Embryonic facial prominence (tissue), 1 donor: ENCODE data around the gene GAS2L3.
A peak's percentile ranks its signal among the peaks of the same experiment; 100 is the strongest.
"Not testable (repeated sequence)": the region's sequence is repeated elsewhere in the genome, so short reads cannot be mapped to it uniquely, and the experiment has no call there.

Experiments used
- DNase-seq: peaks from one replicate; pipeline ENCODE4 v3.0.0-alpha.2; 2016; ENCODE audit errors: extremely low spot score

Gene GAS2L3

DNA sequence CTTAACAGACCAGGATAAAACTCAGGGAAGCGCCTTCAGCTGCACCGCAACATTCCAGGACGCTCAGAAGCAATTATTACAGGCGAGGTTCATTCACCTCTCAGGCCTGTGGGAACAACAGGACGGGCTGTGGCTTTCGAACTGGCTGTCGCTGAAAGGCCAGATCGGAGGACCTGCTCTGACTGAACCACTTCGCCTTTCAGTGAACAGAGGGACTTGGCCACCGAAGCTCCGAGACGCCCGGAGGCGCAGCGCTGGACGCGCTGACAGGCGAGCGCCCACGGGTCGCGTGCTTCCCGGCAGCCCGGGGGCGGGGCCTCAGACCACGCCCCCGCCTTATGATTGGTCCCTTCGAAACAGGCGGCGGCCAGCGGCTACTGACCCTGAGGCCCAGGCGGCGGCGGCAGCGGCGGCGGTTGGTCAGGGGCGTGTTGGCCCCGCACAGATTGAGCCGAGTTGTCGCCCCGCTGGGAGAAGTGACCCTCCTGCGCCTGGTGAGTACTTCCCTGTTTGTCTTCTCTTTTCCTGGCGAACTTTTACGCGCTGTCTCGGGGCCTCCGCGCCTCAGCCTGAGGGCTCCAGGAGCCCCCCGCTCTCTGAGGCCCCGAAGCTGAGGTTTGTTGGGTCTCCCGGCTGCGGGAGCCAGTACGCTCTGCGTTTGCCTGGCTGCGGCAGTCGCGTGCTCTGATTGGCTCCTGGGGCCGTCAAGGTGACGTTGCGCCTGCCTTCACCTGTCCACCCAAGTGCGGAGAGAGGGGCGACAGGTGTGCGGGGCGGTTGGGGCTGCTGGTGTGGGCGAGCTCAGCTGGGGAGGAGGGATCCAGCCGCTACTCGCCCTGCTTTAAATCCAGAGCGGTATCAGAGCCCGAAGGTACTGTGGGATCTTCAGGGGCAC is at the start of gene GAS2L3:
TSS of gene GAS2L3 (plus strand) at position 393 of the 895 bp plus-strand sequence. CDS start 21,221 bp downstream, outside the sequence.
- DNase-seq, result peak; percentile 22

- DNase-seq, result no peak
These were observed 45.5 kb upstream of the GAS2L3 start for GRCh38 chr12:100528034-100528433.

DNA sequence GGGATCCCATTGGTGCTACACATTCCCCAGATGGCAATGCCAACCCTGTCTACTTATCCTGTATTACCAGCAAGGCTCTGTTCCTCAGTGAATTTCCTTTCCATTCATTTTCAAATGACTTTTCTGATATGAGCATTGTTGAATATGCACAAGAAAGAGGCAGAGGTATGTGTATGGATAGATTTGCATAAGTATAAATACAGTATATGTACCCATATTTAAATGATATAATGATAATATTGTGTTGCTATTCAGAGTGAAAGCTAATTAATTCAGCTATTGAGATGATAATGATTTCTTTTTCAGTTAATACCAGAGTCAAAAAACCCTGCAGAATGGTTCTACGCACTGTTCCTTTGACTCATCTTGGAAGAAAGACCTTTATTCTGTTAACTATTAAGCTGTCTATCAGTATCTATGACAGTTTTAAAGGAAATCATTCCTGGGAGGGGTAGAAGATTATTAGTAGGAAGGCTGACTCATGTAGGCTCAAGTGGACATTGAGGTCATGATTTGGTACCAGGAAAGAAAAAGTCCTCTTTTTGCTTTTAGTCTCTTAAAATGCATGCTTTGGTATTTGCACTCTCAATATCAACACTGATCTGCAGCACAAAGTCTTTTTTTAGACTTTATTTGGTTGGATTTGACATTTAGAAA is 44.9 kb upstream of the GAS2L3 start:
- no peak for DNase-seq

- no peak for DNase-seq
These were observed 43.6 kb upstream of the GAS2L3 start for GRCh38 chr12:100529756-100530350.

DNA sequence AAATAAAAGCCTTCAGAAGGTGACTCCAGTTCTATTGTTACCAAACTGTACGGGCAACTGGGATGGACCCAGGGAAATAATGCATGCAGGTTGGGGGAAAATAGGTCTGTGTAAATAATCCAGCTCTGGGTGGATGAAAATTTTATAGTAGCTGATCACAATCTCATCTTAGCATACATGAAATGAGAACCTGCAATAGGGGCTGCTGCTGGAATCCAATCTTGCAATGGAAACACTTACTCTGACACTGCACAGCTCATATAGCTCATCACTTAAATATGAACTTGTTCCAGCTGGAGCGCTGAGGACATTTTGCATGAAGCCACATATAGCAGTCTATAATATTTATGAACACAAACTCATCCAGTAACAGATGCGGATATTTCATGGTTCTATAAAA is 40.1 kb upstream of the GAS2L3 start:
- no peak for DNase-seq

GRCh38 chr12:100534625-100535227 is 38.8 kb upstream of the GAS2L3 start:
- DNase-seq, result no peak

DNA sequence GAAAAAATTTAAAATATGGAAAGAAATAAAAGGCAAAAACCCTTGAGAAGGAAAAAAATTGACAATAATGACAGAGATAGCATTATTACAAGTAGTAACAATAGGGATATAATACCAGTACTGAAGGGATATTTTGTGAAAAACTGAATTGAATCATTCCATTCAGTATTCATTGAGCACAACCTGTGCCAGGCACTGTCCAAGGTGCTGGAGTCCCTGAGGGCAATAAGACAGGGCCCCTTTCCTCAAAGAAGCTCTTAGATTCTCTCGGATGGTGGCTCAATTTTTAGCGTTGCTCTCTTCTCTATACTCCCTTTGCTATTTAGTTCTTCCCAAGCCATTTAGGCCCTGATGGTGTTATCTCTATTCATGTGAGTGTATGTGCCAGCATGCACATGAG is 34.3 kb upstream of the GAS2L3 start:
- DNase-seq, result no peak

- no peak for DNase-seq
These were observed 29.3 kb upstream of the GAS2L3 start for GRCh38 chr12:100544165-100544564.

- DNase-seq, result no peak
These were observed 28.4 kb upstream of the GAS2L3 start for GRCh38 chr12:100545092-100545491.

- DNase-seq, result no peak
These were observed 19.5 kb upstream of the GAS2L3 start for GRCh38 chr12:100553936-100554335.

- DNase-seq, result peak; percentile 63
These were observed 18.8 kb upstream of the GAS2L3 start for GRCh38 chr12:100554608-100555077.

DNA sequence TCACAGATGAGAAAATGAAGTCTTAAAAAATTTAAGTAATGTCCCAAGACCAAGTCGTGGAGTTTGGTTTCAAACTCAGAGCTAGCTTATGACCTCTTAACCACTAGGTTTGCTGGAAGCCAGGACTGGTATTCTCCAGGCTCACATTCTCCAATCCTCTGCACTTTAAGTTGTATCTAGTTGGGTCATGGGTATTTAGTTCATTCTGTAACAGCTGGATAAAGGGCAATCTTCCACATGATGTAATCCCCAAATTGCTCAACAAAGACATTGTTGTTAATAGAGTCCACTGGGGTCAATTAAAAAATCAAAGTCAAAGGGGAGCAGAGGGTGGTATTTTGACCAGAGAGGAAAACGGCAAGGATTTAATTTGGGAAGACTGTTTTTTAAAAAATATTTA is 17.8 kb upstream of the GAS2L3 start:
- DNase-seq, result no peak

- DNase-seq, result no peak
These were observed 16.1 kb upstream of the GAS2L3 start for GRCh38 chr12:100557357-100557756.

DNA sequence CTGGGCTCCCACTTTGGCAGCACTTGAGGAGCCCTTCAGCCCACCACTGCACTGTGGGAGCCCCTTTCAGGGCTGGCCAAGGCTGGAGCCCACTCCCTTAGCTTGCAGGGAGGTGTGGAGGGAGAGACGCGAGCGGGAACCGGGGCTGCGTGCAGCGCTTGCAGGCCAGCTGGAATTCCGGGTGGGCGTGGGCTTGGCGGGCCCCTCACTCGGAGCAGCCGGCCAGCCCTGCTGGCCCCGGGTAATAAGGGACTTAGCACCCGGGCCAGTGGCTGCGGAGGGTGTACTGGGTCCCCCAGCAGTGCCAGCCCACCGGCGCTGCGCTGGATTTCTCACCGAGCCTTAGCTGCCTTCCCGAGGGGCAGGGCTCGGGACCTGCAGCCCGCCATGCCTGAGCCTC is 14.2 kb upstream of the GAS2L3 start:
- not testable (repeated sequence) for DNase-seq

DNA sequence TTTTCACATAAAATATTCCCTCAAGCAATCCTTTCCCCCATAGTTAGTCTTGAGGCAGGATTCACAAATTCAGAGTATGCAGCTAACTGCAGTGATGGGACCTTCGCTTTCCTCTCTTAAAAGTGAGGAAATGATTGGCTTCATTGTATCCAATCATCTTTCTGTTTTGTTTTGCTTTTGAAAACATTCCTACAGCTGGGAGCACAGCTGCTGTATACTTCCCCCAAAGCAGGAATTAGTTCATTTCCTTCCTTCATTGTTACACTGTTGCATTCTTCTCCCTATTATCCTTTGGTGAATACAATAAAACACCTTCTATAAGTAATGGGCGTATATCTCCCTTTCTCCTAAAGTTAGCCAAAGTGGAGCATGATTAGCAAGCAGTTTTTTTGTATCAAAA is 9.4 kb upstream of the GAS2L3 start:
- no peak for DNase-seq

DNA sequence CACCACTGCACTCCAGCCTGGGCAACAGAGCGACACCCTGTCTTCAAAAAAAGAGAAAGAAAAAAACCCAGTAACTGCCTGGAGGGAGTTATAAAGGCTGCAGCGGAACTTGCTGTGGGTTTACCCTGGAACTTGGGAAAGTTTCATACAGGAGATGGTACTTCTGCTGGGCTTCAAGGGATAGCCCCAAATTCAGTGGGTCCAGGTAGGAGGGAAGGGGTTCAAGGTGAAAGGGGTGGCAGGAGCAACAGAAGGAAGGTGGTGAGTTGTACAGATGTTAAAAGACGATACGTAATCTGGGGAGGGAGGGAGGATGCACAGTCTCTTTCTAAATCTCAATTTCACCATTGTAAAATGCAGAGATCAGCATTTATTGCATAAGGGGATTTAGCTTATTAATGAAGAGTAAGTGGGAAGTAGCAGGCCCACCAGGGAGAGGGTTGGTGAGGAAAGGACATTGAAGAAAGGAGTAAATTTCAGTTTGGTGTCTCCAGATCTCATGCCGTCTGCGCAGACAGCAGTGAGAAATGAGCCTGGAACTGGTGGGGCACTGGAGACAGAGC is 8.5 kb upstream of the GAS2L3 start:
- no peak for DNase-seq

DNA sequence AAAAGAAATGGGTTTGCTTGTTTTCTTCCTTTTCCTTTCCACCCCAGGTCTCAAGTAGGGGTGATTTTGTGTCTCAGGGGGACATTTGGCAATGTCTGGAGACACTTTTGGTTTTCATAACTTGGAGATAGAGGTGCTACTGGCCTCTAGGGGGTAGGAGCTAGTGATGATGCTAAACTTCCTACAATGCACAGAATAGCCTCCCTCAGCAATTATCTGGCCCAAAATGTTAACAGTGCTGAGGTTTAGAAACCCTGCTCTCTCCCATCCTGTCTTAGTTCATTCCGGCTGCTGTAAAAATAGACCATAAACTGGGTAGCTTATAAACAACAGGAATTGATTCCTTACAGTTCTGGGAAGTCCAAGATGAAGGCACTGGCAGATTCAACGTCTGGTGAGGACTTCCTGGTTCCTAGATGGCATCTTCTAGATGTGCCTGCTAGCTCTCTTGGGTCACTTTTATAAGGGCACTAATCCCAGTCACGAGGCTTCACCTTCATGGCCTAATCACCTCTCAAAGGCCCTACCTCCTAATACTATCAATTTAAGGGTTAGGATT is 7.4 kb upstream of the GAS2L3 start:
- no peak for DNase-seq

- no peak for DNase-seq
These were observed 6.4 kb upstream of the GAS2L3 start for GRCh38 chr12:100566887-100567637.

GRCh38 chr12:100567945-100568344 is 5.5 kb upstream of the GAS2L3 start:
- no peak for DNase-seq

DNA sequence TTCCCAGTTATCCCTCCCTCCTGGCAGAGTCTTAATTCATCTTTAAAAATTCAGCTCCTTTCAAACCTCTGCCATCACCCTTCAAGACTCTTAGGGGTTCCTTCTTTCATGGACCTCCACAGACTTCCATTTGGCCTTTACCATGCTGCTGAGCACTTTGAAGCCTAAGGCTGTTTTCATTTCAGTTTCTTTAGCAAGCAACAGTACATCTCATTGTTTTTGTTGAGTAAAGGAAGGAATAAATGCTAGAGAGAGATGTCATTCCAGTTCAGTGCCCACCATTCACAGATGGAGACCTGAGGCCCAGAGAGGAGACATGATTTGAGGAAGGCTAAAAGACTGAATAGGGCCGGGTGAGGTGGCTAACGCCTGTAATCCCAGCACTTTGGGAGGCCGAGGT is 1.3 kb upstream of the GAS2L3 start:
- no peak for DNase-seq
